Upper lobe of right lung (tissue), 1 donor: Measurements from ENCODE around the gene L1CAM. TPM values are rescaled to one million over a fixed set of nuclear protein-coding genes. Genes with fewer than 3 reads are reported as not detected.

Experiments used
- ATAC-seq: fragments of 200-7000 bp; cut with Tn5 transposase; one replicate; pipeline ENCODE4 v1.9.1; 2020; ENCODE audit warnings: mild to moderate bottlenecking, moderate library complexity
- DNase-seq: peaks from one replicate; pipeline ENCODE4 v3.0.0-alpha.2; 2020
- H3K27ac ChIP-seq: fragments of 200-600 bp; one replicate; pipeline ENCODE4 v1.8.0; 2022
- H3K27me3 ChIP-seq: fragments of 200-600 bp; one replicate; pipeline ENCODE4 v1.8.0; 2022; ENCODE audit warnings: mild to moderate bottlenecking
- H3K36me3 ChIP-seq: fragments of 200-600 bp; one replicate; pipeline ENCODE4 v1.8.0; 2022
- H3K4me1 ChIP-seq: fragments of 200-600 bp; one replicate; pipeline ENCODE4 v1.8.0; 2022
- H3K4me3 ChIP-seq: fragments of 200-600 bp; one replicate; pipeline ENCODE4 v1.8.0; 2022; ENCODE audit warnings: mild to moderate bottlenecking
- H3K9me3 ChIP-seq: fragments of 200-600 bp; one replicate; pipeline ENCODE4 v1.8.0; 2022
- CTCF ChIP-seq: fragments of 200-600 bp; IDR thresholded peaks from one replicate; pipeline ENCODE4 v1.8.0; 2022; ENCODE audit warnings: antibody characterized with exemption
- intact Hi-C: fragments of 100-400 bp; cut with DNase I; formaldehyde crosslinking; loops from one replicate; pipeline ENCODE4 v1.11.0; 2022
- total RNA-seq: library from RNA; stranded (reverse); fragmentation: NEBNext Ultra II Directional; extraction: Animal tissue kit (Norgen Biotek cat#: 25700); gene quantifications from one replicate; pipeline ENCODE4 v1.2.1, GENCODE V29; 2021
- donor health status: DM: no; HTN: yes; CAD: no; lungs with severe emphysema.

Gene L1CAM
- total RNA-seq, 1 donor from 2014 or later, result 1.2 TPM

GRCh38 chrX:153827016-153827415, 59.0 kb downstream of the L1CAM start:
- Histone ChIP-seq H3K27me3 (no peaks in the 10 kb centered on the region), H3K27ac (no peak overlapping the region), H3K36me3 (no peaks in the 10 kb centered on the region), H3K4me1 (no peaks in the 10 kb centered on the region), H3K9me3 (no peaks in the 10 kb centered on the region), H3K4me3 (no peak overlapping the region)
- TF ChIP-seq CTCF, result no peak
- DNase-seq, result no peak
- intact Hi-C loops, result no loop called here
- no peak for ATAC-seq

GRCh38 chrX:153825042-153825441, 60.9 kb downstream of the L1CAM start:
- ATAC-seq (no peak), DNase-seq (no peak)
- intact Hi-C loops, result no loop called here
- Histone ChIP-seq H3K36me3 (no peaks in the 10 kb centered on the region), H3K9me3 (no peaks in the 10 kb centered on the region), H3K27ac (no peak overlapping the region), H3K4me1 (no peaks in the 10 kb centered on the region), H3K27me3 (no peaks in the 10 kb centered on the region), H3K4me3 (no peak overlapping the region)
- TF ChIP-seq CTCF, result no peak

- intact Hi-C loops, result no loop called here
- TF ChIP-seq CTCF, result no peak
- H3K4me1 ChIP-seq, result no peaks in the 10 kb centered on the region
- ATAC-seq (no peak), DNase-seq (no peak)
- no peaks in the 10 kb centered on the region for H3K36me3 ChIP-seq
- no peak overlapping the region for H3K27ac ChIP-seq
- no peaks in the 10 kb centered on the region for H3K9me3 ChIP-seq
- no peaks in the 10 kb centered on the region for H3K27me3 ChIP-seq
- no peak overlapping the region for H3K4me3 ChIP-seq
Observed at GRCh38 chrX:153824348-153824747, 61.6 kb downstream of the L1CAM start.

- no peak overlapping the region for H3K27ac ChIP-seq
- no peaks in the 10 kb centered on the region for H3K27me3 ChIP-seq
- ATAC-seq (no peak), DNase-seq (no peak)
- no peaks in the 10 kb centered on the region for H3K9me3 ChIP-seq
- TF ChIP-seq CTCF, result no peak
- intact Hi-C loops, result no loop called here
- no peaks in the 10 kb centered on the region for H3K36me3 ChIP-seq
- H3K4me3 ChIP-seq, result no peak overlapping the region
- no peaks in the 10 kb centered on the region for H3K4me1 ChIP-seq
Observed at GRCh38 chrX:153821066-153821465, 64.9 kb downstream of the L1CAM start.

GRCh38 chrX:153820601-153821000, 65.4 kb downstream of the L1CAM start:
- H3K27me3 ChIP-seq, result no peaks in the 10 kb centered on the region
- DNase-seq, result no peak
- intact Hi-C loops, result no loop called here

More at GRCh38 chrX:153820601-153821000, 65.4 kb downstream of the L1CAM start:
- ATAC-seq, result no peak
- no peak overlapping the region for H3K4me3 ChIP-seq
- H3K27ac ChIP-seq, result no peak overlapping the region
- H3K36me3 ChIP-seq, result no peaks in the 10 kb centered on the region
- no peaks in the 10 kb centered on the region for H3K4me1 ChIP-seq
- no peak for TF ChIP-seq CTCF
- no peaks in the 10 kb centered on the region for H3K9me3 ChIP-seq
